Measurements from ENCODE around the gene NRG3.

Gene NRG3

GRCh38 chr10:82736305-82736704, 861.3 kb downstream of the NRG3 start:
- Mint-ChIP-seq H3K4me3 (no peak overlapping the region), H3K27me3 (no peaks in the 10 kb centered on the region), H3K27ac (no peak overlapping the region), H3K4me1 (ENCODE audit: low read depth) (no peaks in the 10 kb centered on the region), H3K36me3 (ENCODE audit: low read depth) (no peaks in the 10 kb centered on the region), H3K9me3 (peaks cover 2% of the 10 kb centered on the region)
- DNase-seq, result no peak

GRCh38 chr10:82737549-82737948, 862.6 kb downstream of the NRG3 start:
- no peak for DNase-seq
- Mint-ChIP-seq H3K27ac (no peak overlapping the region), H3K36me3 (ENCODE audit: low read depth) (no peaks in the 10 kb centered on the region), H3K27me3 (no peaks in the 10 kb centered on the region), H3K4me3 (no peak overlapping the region), H3K4me1 (ENCODE audit: low read depth) (no peaks in the 10 kb centered on the region), H3K9me3 (peaks cover 2% of the 10 kb centered on the region)

- Mint-ChIP-seq H3K27me3 (no peaks in the 10 kb centered on the region), H3K9me3 (peaks cover 2% of the 10 kb centered on the region), H3K36me3 (ENCODE audit: low read depth) (no peaks in the 10 kb centered on the region), H3K4me1 (ENCODE audit: low read depth) (no peaks in the 10 kb centered on the region), H3K4me3 (no peak overlapping the region), H3K27ac (no peak overlapping the region)
- no peak for DNase-seq
These were observed 863.6 kb downstream of the NRG3 start for GRCh38 chr10:82738592-82738991.

- no peaks in the 10 kb centered on the region for H3K4me1 Mint-ChIP-seq (ENCODE audit: low read depth)
- DNase-seq, result no peak
- no peak overlapping the region for H3K27ac Mint-ChIP-seq
- H3K27me3 Mint-ChIP-seq, result no peaks in the 10 kb centered on the region
- H3K9me3 Mint-ChIP-seq, result no peaks in the 10 kb centered on the region
- no peak overlapping the region for H3K4me3 Mint-ChIP-seq
- no peaks in the 10 kb centered on the region for H3K36me3 Mint-ChIP-seq (ENCODE audit: low read depth)
These were observed 867.5 kb downstream of the NRG3 start for GRCh38 chr10:82742478-82742877.

GRCh38 chr10:82742898-82743297, 867.9 kb downstream of the NRG3 start:
- Mint-ChIP-seq H3K4me3 (no peak overlapping the region), H3K9me3 (no peaks in the 10 kb centered on the region), H3K36me3 (ENCODE audit: low read depth) (no peaks in the 10 kb centered on the region), H3K27me3 (no peaks in the 10 kb centered on the region), H3K4me1 (ENCODE audit: low read depth) (no peaks in the 10 kb centered on the region), H3K27ac (no peak overlapping the region)
- DNase-seq, result no peak

GRCh38 chr10:82750538-82750937, 875.5 kb downstream of the NRG3 start:
- no peak for DNase-seq
- H3K4me1 Mint-ChIP-seq (ENCODE audit: low read depth), result no peaks in the 10 kb centered on the region
- H3K4me3 Mint-ChIP-seq, result no peak overlapping the region
- no peaks in the 10 kb centered on the region for H3K9me3 Mint-ChIP-seq
- H3K27ac Mint-ChIP-seq, result no peak overlapping the region
- no peaks in the 10 kb centered on the region for H3K27me3 Mint-ChIP-seq
- no peaks in the 10 kb centered on the region for H3K36me3 Mint-ChIP-seq (ENCODE audit: low read depth)

GRCh38 chr10:82757397-82757796, 882.4 kb downstream of the NRG3 start:
- Mint-ChIP-seq H3K36me3 (ENCODE audit: low read depth) (no peaks in the 10 kb centered on the region), H3K9me3 (peaks cover 13% of the 10 kb centered on the region), H3K4me3 (no peak overlapping the region), H3K27me3 (no peaks in the 10 kb centered on the region), H3K27ac (no peak overlapping the region), H3K4me1 (ENCODE audit: low read depth) (no peaks in the 10 kb centered on the region)
- DNase-seq, result no peak

GRCh38 chr10:82757901-82758300, 882.9 kb downstream of the NRG3 start:
- Mint-ChIP-seq H3K27ac (no peak overlapping the region), H3K4me1 (ENCODE audit: low read depth) (no peaks in the 10 kb centered on the region), H3K36me3 (ENCODE audit: low read depth) (no peaks in the 10 kb centered on the region), H3K27me3 (no peaks in the 10 kb centered on the region), H3K4me3 (no peak overlapping the region), H3K9me3 (peaks cover 13% of the 10 kb centered on the region)
- DNase-seq, result no peak

- H3K4me1 Mint-ChIP-seq (ENCODE audit: low read depth), result no peaks in the 10 kb centered on the region
- no peaks in the 10 kb centered on the region for H3K36me3 Mint-ChIP-seq (ENCODE audit: low read depth)
- H3K27me3 Mint-ChIP-seq, result no peaks in the 10 kb centered on the region
- DNase-seq, result no peak
- H3K9me3 Mint-ChIP-seq, result peaks cover 13% of the 10 kb centered on the region
- H3K27ac Mint-ChIP-seq, result no peak overlapping the region
- H3K4me3 Mint-ChIP-seq, result no peak overlapping the region
These were observed 884.1 kb downstream of the NRG3 start for GRCh38 chr10:82759050-82759449.

GRCh38 chr10:82762641-82763040, 887.6 kb downstream of the NRG3 start:
- Mint-ChIP-seq H3K36me3 (ENCODE audit: low read depth) (no peaks in the 10 kb centered on the region), H3K9me3 (peaks cover 7% of the 10 kb centered on the region), H3K4me3 (no peak overlapping the region), H3K27me3 (no peaks in the 10 kb centered on the region), H3K27ac (no peak overlapping the region), H3K4me1 (ENCODE audit: low read depth) (no peaks in the 10 kb centered on the region)
- DNase-seq, result no peak

GRCh38 chr10:82768040-82768439, 893.0 kb downstream of the NRG3 start:
- Mint-ChIP-seq H3K9me3 (peaks cover 6% of the 10 kb centered on the region), H3K4me3 (no peak overlapping the region), H3K36me3 (ENCODE audit: low read depth) (no peaks in the 10 kb centered on the region), H3K27ac (no peak overlapping the region), H3K4me1 (ENCODE audit: low read depth) (no peaks in the 10 kb centered on the region), H3K27me3 (no peaks in the 10 kb centered on the region)
- DNase-seq, result no peak

GRCh38 chr10:82778908-82779307, 903.9 kb downstream of the NRG3 start:
- no peaks in the 10 kb centered on the region for H3K36me3 Mint-ChIP-seq (ENCODE audit: low read depth)
- no peak overlapping the region for H3K4me3 Mint-ChIP-seq
- peaks cover 12% of the 10 kb centered on the region for H3K9me3 Mint-ChIP-seq
- no peaks in the 10 kb centered on the region for H3K4me1 Mint-ChIP-seq (ENCODE audit: low read depth)
- DNase-seq, result no peak
- H3K27me3 Mint-ChIP-seq, result no peaks in the 10 kb centered on the region
- no peak overlapping the region for H3K27ac Mint-ChIP-seq

- H3K36me3 Mint-ChIP-seq (ENCODE audit: low read depth), result no peaks in the 10 kb centered on the region
- H3K4me1 Mint-ChIP-seq (ENCODE audit: low read depth), result no peaks in the 10 kb centered on the region
- peaks cover 10% of the 10 kb centered on the region for H3K9me3 Mint-ChIP-seq
- H3K4me3 Mint-ChIP-seq, result no peak overlapping the region
- H3K27me3 Mint-ChIP-seq, result no peaks in the 10 kb centered on the region
- DNase-seq, result no peak
- no peak overlapping the region for H3K27ac Mint-ChIP-seq
These were observed 921.5 kb downstream of the NRG3 start for GRCh38 chr10:82796510-82796909.

GRCh38 chr10:82801289-82801688, 926.3 kb downstream of the NRG3 start:
- H3K4me1 Mint-ChIP-seq (ENCODE audit: low read depth), result no peaks in the 10 kb centered on the region
- no peak overlapping the region for H3K27ac Mint-ChIP-seq
- H3K9me3 Mint-ChIP-seq, result peaks cover 8% of the 10 kb centered on the region
- DNase-seq, result no peak
- no peaks in the 10 kb centered on the region for H3K27me3 Mint-ChIP-seq
- no peak overlapping the region for H3K4me3 Mint-ChIP-seq
- no peaks in the 10 kb centered on the region for H3K36me3 Mint-ChIP-seq (ENCODE audit: low read depth)

GRCh38 chr10:82811621-82812020, 936.6 kb downstream of the NRG3 start:
- Mint-ChIP-seq H3K9me3 (peaks cover 3% of the 10 kb centered on the region), H3K27me3 (no peaks in the 10 kb centered on the region), H3K4me1 (ENCODE audit: low read depth) (no peaks in the 10 kb centered on the region), H3K27ac (no peak overlapping the region), H3K36me3 (ENCODE audit: low read depth) (no peaks in the 10 kb centered on the region), H3K4me3 (no peak overlapping the region)
- DNase-seq, result no peak

GRCh38 chr10:82813856-82814255, 938.9 kb downstream of the NRG3 start:
- DNase-seq, result no peak
- Mint-ChIP-seq H3K9me3 (peaks cover 3% of the 10 kb centered on the region), H3K27me3 (no peaks in the 10 kb centered on the region), H3K27ac (no peak overlapping the region), H3K4me1 (ENCODE audit: low read depth) (no peaks in the 10 kb centered on the region), H3K36me3 (ENCODE audit: low read depth) (no peaks in the 10 kb centered on the region), H3K4me3 (no peak overlapping the region)
